Mononuclear cell (primary cell): ENCODE data around the gene LTBP1. TPM values are rescaled to one million over a fixed set of nuclear protein-coding genes. Genes with fewer than 3 reads are reported as not detected.
"Not testable (repeated sequence)": the region's sequence is repeated elsewhere in the genome, so short reads cannot be mapped to it uniquely, and the experiment has no call there.

Experiments
- H3K27me3 ChIP-seq: 2 replicates; pipeline ENCODE4 v1.6.0; 2011; ENCODE audit warnings: low read length, control low read depth; ENCODE audit not compliant: insufficient read depth
- H3K4me1 ChIP-seq: 2 replicates; pipeline ENCODE4 v1.5.1; 2011; ENCODE audit warnings: mild to moderate bottlenecking, low read length, control low read depth; ENCODE audit not compliant: insufficient read depth
- H3K4me3 ChIP-seq: 2 replicates; pipeline ENCODE4 v1.5.1; 2011; ENCODE audit warnings: mild to moderate bottlenecking, low read length, moderate library complexity
- H3K9me3 ChIP-seq: 2 replicates; pipeline ENCODE4 v1.5.1; 2011; ENCODE audit warnings: low read depth, mild to moderate bottlenecking, control low read depth, low read length
- total RNA-seq: library from RNA; depleted of rRNA; stranded (reverse); fragments of >200 nt; gene quantifications from one replicate; pipeline ENCODE4 v1.2.3, GENCODE V29; 2012

LTBP1 gene
- total RNA-seq, 1 donor, result 13.6 TPM

DNA sequence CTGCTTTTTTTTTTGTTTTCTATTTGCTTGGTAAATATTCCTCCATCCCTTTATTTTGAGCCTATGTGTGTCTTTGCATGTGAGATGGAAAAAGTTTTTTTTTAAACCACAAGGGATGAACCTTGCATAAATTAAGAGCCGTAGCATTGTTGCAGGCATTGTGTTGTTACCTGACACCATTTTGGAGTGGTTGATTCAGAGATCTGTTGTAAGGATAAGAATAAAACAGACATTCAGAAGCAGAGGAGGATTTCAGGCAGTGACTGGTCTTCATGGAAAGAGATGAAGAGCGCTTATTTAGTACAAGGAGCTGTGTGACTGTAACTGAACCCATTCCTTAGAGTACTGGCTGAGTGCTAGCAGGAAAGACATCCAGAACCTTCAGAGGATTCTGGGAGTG is 101.2 kb downstream of the LTBP1 start:
- Histone ChIP-seq H3K27me3 (no peaks in the 10 kb centered on the region), H3K4me1 (peaks cover 8% of the 10 kb centered on the region), H3K9me3 (no peaks in the 10 kb centered on the region), H3K4me3 (no peak overlapping the region)

DNA sequence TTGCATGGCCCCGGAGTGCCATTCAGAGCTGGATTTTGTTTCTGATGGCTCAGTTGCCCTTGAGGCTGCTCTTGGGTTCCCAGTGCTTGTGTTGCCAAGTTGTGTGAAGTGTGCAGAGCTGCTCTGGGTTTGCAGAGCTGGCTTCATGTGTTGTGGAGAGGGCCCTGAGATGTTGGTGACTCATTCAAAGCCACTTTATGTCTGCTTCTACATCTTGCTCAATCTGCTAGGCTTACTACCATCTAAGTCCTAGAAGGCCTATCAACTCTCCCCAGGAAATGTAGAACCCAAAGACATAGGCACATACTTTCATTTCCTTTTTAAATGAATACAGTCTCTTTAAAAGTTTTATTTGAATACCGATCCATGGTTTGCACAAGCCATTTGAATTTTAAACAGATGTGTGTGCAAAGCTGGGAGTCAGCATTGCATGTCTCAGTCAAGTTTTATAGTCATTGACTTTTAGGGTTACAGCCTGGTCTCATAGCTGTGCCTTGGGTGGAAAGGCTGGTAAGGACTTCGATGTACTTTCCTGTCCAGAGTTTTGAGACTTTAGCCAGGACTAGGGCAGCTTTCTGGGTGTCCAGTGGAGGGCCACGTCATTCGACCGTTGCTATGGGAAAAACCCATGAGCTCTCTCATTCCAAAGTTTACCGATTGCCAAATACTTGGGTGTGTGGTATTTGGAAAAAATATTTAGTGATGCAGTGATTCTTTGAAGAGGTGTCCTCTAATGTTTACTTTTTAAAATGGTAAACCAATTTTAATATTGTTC is 105.0 kb downstream of the LTBP1 start:
- Histone ChIP-seq H3K4me3 (no peak overlapping the region), H3K27me3 (no peaks in the 10 kb centered on the region), H3K4me1 (peaks cover 8% of the 10 kb centered on the region), H3K9me3 (no peaks in the 10 kb centered on the region)

DNA sequence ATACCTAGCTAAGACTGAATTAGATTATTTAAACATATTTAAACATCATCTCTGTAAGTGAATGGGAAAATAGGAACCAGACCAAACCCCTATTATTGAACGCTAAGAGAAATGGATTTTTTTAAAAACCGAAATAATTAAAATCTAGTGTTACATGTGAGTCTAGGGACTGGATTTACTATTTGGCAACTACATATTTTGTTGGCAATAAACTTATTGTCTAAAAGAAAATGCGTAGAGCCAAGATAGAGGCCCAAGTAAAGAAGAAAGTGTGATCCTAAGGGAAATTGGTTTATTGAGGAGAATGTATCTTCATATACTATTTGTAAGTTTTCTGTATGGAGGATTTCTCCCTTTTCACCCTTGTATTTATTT is 105.6 kb downstream of the LTBP1 start:
- Histone ChIP-seq H3K27me3 (no peaks in the 10 kb centered on the region), H3K9me3 (no peaks in the 10 kb centered on the region), H3K4me3 (no peak overlapping the region), H3K4me1 (peaks cover 8% of the 10 kb centered on the region)

DNA sequence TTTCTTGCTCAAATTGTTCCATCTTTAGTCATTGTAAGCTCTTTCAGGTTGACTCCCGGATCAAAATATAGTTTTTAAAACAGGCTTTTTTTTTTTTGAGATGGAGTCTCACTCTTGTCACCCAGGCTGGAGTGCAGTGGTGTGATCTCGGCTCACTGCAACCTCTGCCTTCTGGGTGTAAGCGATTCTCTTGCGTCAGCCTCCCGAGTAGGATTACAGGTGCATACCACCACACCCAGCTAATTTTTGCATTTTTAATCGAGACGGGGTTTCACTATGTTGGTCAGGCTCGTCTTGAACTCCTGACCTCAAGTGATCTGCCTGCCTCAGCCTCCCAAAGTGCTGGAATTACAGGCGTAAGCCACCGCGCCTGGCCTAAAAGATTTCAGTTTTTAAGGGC is 106.0 kb downstream of the LTBP1 start:
- H3K4me1 ChIP-seq, H3K4me3 ChIP-seq, H3K9me3 ChIP-seq, H3K27me3 ChIP-seq: not testable (repeated sequence)

DNA sequence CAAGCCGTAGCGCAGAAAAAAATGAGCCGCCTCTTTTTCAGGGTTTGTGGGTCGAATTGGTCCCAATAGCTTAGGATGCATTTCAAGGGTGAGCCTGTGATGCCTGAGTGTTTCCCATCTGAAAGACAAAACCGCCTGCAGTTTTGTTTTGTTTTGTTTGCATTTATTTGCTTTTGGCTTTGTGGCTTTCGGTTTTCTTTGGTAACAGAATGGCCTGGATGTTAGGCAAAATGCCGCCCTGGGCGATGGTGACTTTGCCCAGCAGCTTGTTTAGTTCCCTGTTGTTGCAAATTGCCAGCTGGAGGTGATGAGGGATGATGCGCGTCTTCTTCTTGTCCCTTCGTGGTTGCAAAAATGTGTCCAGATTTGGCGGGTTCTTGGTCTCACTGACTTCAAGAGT is 109.4 kb downstream of the LTBP1 start:
- Histone ChIP-seq H3K4me1 (peaks cover 8% of the 10 kb centered on the region), H3K9me3 (no peaks in the 10 kb centered on the region), H3K4me3 (no peak overlapping the region), H3K27me3 (no peaks in the 10 kb centered on the region)

DNA sequence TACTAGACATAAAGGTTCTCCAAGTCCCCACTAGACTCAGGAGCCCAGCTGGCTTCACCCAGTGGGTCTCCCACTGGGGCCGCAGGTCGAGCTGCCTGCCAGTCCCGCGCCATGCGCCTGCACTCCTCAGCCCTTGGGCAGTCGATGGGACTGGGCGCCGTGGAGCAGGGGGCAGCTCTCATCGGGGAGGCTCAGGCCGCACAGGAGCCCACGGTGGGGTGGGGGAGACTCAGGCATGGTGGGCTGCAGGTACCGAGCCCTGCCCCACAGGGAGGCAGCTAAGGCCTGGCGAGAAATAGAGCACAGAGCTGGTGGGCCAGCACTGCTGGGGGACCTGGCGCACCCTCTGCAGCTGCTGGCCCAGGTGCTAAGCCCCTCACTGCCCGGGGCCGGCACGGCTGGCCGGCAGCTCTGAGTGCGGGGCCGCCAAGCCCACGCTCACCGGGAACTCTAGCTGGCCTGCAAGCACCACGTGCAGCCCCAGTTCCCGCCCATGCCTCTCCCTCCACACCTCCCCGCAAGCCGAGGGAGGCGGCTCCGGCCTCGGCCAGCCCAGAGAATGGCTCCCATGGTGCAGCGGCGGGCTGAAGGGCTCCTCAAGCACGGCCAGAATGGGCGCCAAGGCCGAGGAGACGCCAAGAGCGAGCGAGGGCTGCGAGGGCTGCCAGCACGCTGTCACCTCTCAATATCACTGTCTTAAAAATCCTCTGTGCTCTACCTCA is 110.7 kb downstream of the LTBP1 start:
- H3K4me3 ChIP-seq, H3K27me3 ChIP-seq, H3K4me1 ChIP-seq, H3K9me3 ChIP-seq: not testable (repeated sequence)

DNA sequence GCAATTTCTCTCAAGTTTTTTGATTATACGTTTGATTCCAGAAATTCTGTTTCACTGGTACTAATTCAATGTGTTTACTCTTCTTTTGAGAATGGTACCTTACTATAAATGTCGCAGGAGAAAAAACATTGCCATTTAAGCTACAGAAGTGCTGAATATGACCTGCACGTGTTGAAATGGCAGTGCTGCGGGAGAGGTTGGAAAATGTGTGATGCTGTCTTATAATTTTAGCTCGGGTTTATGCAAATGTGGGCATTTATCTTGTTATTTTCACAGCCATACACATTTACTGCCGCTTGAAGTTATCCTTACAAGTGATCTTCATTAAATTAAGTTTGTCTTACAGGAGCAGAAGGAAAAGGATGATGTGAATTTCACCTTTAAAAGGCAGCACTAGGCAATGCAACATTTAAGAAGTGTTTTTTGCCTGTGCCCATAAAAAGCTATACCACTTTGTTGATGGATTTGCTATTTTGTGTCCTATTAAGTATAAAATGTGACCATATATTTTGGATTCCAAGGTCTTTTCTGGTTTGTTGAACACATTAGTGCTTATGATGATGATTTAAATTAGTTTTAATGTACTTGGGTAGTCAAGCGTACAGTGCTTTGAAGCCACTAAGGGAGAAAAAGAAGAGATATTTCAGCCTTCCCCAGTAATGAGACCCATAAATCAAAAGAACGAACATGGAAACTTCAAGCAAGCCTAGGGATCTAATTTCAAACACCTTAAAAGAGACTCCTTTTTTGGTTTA is 112.1 kb downstream of the LTBP1 start:
- Histone ChIP-seq H3K9me3 (no peaks in the 10 kb centered on the region), H3K4me1 (no peaks in the 10 kb centered on the region), H3K4me3 (no peak overlapping the region), H3K27me3 (no peaks in the 10 kb centered on the region)

DNA sequence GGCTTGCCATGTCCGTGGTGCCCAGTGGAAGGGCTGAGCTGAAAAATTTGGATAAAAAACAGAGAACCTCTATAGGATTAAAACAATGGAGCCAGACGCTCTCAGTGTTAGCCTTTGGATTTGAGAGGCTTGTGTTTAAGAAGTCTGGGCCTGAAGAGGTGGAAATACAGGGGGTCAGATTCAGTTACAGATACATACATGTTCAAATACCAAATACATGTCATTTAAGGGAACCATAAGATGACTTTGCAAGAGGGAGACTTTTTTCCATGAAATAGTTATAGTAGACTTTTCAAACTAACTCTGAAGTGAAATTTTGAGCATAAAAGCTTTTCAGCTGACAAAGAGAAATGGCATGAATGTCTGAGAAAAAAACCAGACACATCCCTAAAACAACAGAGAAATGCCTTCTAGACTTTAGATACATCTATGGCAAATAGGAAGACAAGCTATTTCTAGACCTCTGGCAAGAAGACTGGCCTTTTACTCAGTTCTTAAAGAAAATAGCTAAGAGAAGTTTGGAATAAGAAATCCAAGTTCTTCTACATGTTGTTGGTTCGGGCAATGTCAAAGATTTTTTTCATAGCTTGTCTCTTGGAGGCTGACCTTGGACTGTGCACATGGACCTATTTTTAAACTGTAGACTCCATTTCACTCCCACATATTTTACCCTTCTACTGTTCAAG is 112.9 kb downstream of the LTBP1 start:
- Histone ChIP-seq H3K9me3 (no peaks in the 10 kb centered on the region), H3K27me3 (no peaks in the 10 kb centered on the region), H3K4me3 (no peak overlapping the region), H3K4me1 (no peaks in the 10 kb centered on the region)

DNA sequence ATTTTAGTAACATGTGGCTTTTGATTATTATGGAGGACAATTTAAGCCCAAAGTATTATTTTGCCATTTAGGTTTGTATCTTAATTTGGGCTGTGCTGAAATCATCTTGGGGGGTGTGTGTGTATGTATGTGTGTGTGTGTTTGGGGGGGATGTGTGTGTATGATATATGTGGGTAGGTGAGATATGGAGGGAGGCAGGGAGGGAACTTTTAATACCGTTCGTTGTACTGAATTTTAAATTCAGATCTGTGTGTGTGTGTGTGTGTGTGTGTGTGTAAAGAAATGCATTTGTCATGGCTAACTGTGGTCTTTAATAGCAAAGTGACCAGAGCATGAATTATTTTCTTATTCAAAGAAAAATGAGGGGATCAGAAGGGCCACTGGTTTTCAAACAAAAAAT is 113.7 kb downstream of the LTBP1 start:
- Histone ChIP-seq H3K4me1 (no peaks in the 10 kb centered on the region), H3K27me3 (no peaks in the 10 kb centered on the region), H3K9me3 (no peaks in the 10 kb centered on the region), H3K4me3 (no peak overlapping the region)

DNA sequence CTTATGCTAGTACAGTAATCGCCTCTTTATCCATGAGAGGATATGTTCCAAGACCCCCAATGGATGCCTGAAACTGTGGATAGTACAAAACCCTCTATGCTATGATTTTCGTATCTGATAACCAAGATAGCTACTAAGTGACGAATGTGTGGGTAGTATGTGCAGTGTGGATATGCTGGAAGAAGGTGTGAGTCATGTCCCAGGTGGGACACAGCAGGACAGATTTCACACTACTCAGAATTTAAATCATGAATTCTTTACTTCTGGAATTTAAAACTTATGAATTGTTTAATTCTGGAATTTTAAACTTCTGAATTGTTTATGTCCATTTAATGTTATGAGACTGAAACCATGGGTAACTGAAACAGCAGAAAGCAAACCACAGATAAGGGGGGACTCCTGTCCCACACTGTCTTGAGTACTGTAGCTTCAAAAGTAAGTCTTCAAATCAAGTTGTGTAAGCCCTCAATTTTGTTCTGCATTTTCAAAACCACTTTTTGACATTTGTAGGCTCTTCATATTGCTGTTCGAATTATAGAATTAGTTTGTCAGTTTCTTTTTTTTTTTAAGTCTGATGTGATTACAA is 116.0 kb downstream of the LTBP1 start:
- no peaks in the 10 kb centered on the region for H3K9me3 ChIP-seq
- H3K4me3 ChIP-seq, result no peak overlapping the region
- no peaks in the 10 kb centered on the region for H3K4me1 ChIP-seq
- H3K27me3 ChIP-seq, result no peaks in the 10 kb centered on the region

DNA sequence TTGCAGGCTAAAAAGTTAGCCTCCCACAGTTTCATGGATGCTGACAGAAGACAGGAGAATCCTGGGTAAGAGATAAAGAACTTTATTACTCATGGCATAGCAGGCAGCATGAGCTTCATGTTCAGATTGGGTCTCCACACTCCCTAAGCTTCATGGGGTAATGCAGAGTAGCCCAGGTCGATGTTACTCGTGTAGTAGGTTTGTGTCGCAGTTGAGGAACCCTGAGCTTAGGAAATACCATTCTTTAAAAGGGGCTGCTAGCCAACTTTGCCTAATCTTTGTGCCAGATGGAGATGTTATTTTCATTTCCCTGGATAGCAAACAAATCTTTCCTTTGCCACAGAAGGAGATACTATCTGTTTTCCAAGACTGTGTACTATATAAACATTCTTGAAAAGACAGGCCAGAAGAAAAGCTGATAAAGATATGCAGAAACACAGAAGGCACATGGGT is 117.6 kb downstream of the LTBP1 start:
- no peaks in the 10 kb centered on the region for H3K27me3 ChIP-seq
- H3K9me3 ChIP-seq, result no peaks in the 10 kb centered on the region
- no peak overlapping the region for H3K4me3 ChIP-seq
- H3K4me1 ChIP-seq, result no peaks in the 10 kb centered on the region

DNA sequence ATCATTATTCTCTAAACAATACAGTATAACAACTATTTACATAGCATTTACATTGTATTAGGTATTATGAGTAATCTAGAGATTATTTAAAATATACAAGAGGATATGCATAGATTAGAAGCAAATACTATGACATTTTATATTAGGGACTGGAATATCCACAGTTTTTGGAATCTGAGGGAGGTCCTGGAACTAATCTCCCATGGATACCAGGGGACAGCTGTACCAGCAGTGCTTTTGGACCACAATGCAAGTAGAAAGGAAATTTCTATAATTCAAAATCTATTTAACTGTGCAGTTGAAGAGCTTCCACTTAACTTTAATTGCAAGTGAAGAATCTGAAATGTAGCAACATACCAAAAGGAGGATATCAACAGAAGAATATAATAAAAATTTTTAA is 120.8 kb downstream of the LTBP1 start:
- Histone ChIP-seq H3K9me3 (no peaks in the 10 kb centered on the region), H3K4me3 (no peak overlapping the region), H3K4me1 (no peaks in the 10 kb centered on the region), H3K27me3 (no peaks in the 10 kb centered on the region)

DNA sequence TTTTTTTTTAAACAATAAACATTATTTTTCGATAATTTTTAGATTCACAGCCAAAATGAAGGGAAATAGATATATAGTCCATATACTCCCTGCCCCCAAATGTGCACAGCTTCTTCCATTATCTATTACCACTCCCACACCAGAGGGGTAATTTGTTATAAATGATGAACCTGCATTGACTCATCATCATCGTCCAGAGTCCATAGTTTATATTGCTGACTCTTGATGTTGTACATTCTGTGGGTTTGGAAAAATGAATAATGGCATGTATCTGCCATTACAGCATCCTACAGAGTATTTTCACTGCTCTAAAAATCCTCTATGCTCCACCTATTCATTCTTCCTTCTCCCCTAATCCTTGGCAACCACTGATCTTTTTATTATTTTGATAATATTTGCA is 121.5 kb downstream of the LTBP1 start:
- Histone ChIP-seq H3K4me3 (no peak overlapping the region), H3K27me3 (no peaks in the 10 kb centered on the region), H3K4me1 (no peaks in the 10 kb centered on the region), H3K9me3 (no peaks in the 10 kb centered on the region)

DNA sequence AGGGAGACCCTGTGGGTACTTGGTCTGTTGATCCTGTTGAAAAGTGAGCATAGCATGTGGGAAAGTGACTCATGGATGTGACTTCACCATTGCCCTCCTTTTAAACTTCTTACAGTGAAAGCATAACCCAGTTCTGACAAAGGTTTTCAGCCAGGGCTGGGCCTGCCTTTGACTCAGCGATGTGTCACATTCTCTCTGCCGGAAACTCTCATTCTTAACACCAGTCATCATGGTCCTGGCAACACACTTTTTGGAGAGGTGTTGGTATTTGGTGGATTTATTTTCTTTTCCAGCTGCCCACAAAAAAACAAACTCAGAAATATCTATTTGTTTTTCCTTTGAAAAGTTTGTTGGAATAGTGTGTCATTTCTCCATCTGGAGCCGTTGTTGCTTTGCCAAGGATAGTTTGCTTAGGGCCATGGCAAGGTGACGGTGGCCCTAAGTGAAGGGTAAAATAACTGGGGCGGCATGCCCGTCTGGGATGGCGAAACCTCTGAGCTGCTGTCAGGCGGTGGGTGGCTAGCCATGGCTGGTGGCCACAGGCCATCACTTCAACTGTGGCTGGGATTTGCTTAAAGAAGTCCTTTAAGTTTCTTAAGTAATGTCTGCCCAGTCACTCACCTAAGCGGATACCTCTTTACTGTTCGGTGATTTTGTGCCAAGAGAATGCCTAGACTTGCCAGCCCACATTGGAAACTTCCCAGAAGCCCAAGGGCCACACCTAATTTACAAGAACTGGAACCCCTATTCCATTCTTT is 123.3 kb downstream of the LTBP1 start:
- Histone ChIP-seq H3K4me1 (no peaks in the 10 kb centered on the region), H3K4me3 (no peak overlapping the region), H3K27me3 (no peaks in the 10 kb centered on the region), H3K9me3 (no peaks in the 10 kb centered on the region)
